ENCODE measurements around the gene PCK1.

DNA sequence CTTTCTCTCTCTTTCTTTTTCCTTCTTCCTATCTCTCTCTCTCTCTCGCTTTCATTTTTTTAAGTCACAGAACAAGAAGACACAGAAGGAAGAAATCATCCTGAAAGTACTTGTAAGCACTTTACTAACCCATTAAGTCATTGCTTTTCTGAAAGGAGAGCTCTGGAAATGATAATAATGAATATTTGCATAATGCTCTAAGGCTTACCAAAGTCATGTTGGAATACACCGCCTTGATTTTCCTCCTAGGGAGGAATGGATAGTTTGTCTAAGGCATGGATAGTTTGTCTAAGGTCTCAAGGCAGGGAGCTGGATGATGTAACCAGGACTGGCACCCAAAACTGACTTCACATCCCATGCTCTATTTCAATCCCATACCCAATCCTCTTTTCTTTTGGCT, 23.1 kb upstream of the PCK1 start:
- TF ChIP-seq, protein P1, sequence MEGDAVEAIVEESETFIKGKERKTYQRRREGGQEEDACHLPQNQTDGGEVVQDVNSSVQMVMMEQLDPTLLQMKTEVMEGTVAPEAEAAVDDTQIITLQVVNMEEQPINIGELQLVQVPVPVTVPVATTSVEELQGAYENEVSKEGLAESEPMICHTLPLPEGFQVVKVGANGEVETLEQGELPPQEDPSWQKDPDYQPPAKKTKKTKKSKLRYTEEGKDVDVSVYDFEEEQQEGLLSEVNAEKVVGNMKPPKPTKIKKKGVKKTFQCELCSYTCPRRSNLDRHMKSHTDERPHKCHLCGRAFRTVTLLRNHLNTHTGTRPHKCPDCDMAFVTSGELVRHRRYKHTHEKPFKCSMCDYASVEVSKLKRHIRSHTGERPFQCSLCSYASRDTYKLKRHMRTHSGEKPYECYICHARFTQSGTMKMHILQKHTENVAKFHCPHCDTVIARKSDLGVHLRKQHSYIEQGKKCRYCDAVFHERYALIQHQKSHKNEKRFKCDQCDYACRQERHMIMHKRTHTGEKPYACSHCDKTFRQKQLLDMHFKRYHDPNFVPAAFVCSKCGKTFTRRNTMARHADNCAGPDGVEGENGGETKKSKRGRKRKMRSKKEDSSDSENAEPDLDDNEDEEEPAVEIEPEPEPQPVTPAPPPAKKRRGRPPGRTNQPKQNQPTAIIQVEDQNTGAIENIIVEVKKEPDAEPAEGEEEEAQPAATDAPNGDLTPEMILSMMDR (IDR thresholded peaks at IDR 0.05), result no peak
- no peak for TF ChIP-seq POLR2AphosphoS5 (IDR thresholded peaks at IDR 0.05)

Data from breast epithelium (tissue), 3 donors.